ENCODE measurements around the gene RPS17.

DNA sequence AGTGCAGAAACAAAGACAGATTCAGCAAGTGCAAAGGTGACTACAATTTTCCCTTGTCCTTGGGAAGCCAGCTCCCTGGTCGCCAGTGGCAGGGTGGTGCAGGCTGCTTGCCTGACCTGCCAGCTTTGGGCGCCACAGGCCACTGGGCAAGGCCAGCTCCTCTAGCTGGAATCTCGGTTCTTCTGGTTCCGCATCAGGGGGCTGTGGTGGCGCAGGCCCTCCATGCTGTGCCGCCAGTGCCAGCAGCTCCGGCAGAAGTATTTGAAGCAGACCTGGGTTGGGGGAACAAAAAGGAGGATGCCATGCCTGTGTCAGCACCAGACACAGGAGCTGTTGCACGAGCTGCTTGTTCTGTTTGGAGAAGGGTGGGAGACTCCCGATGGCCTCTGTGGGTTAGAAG, 4.2 kb upstream of the RPS17 start:
- TF ChIP-seq CTCF (conservative IDR thresholded peaks at IDR 0.05; ENCODE audit: low read depth, low read length) (no peak), EZH2 (IDR thresholded peaks at IDR 0.05; ENCODE audit: borderline replicate concordance, low read depth, low read length, poor library complexity, severe bottlenecking) (no peak)
